ENCODE measurements around the gene POU2F1.

Gene POU2F1

GRCh38 chr1:167196166-167196565, 24.5 kb upstream of the POU2F1 start:
- no peak for DNase-seq (ENCODE audit: extremely low read depth, low read depth)
- TF ChIP-seq, protein P1, sequence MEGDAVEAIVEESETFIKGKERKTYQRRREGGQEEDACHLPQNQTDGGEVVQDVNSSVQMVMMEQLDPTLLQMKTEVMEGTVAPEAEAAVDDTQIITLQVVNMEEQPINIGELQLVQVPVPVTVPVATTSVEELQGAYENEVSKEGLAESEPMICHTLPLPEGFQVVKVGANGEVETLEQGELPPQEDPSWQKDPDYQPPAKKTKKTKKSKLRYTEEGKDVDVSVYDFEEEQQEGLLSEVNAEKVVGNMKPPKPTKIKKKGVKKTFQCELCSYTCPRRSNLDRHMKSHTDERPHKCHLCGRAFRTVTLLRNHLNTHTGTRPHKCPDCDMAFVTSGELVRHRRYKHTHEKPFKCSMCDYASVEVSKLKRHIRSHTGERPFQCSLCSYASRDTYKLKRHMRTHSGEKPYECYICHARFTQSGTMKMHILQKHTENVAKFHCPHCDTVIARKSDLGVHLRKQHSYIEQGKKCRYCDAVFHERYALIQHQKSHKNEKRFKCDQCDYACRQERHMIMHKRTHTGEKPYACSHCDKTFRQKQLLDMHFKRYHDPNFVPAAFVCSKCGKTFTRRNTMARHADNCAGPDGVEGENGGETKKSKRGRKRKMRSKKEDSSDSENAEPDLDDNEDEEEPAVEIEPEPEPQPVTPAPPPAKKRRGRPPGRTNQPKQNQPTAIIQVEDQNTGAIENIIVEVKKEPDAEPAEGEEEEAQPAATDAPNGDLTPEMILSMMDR (IDR thresholded peaks at IDR 0.05; ENCODE audit: low read depth, low read length) = no peak

- TF ChIP-seq, protein P1 (IDR thresholded peaks at IDR 0.05; ENCODE audit: low read depth, low read length) = no peak
- DNase-seq (ENCODE audit: extremely low read depth, low read depth) = no peak
Observed at GRCh38 chr1:167197236-167197635, 23.4 kb upstream of the POU2F1 start.

- TF ChIP-seq, protein P1 (IDR thresholded peaks at IDR 0.05; ENCODE audit: low read depth, low read length) = no peak
- DNase-seq (ENCODE audit: extremely low read depth, low read depth) = no peak
Observed at GRCh38 chr1:167197692-167198091, 23.0 kb upstream of the POU2F1 start.

DNA sequence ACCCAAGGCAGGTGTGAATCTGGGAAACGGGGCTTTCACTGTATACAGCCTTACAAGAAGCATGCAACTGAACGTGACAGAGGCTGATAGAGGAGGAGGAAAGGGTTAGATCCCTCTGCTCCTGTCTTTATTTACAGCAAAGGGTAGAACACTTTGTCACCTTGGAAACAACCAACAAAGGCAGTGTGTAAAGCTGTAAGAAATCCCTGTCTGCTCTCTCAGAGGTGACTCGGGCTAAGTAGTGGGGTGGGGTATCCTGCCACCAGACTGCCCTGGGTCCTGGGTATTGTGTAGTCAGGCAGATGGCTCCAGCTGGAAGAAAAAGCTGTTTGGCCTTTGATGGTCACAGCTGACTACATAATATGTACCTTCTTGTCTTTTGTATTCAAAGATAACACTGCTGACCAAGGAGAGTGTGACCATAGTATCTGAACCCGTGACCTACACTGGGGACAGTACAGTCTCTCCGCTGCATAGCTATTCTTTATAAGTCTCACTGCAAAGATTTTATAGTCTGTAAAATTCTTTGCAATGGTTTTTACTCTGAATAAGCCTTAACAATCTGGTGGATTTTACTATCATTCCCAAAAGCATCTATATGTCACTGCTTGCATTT, 22.1 kb upstream of the POU2F1 start:
- no peak for DNase-seq (ENCODE audit: extremely low read depth, low read depth)
- TF ChIP-seq, protein P1 (IDR thresholded peaks at IDR 0.05; ENCODE audit: low read depth, low read length) = no peak

- DNase-seq (ENCODE audit: extremely low read depth, low read depth) = no peak
- TF ChIP-seq, protein P1 (IDR thresholded peaks at IDR 0.05; ENCODE audit: low read depth, low read length) = no peak
Observed at GRCh38 chr1:167199656-167200055, 21.0 kb upstream of the POU2F1 start.

DNA sequence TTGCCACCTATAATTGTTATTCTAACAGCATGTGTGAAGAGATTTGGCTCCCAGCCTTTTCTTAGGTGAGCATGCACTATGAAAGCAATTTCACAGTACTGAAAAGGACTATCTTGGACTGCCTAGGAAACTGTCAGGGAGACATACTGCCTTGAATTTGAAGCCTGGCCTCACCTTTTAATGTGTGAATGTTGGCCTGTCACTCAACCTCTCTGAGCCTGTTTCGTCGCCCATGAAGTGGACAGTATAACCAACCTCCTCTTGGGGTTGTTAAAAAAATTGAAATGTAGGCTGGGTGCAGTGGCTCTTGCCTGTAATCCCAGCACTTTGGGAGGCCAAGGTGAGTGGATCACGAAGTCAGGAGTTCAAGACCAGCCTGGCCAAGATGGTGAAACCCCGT, 20.4 kb upstream of the POU2F1 start:
- DNase-seq (ENCODE audit: extremely low read depth, low read depth) = no peak
- TF ChIP-seq, protein P1 (IDR thresholded peaks at IDR 0.05; ENCODE audit: low read depth, low read length) = no peak

DNA sequence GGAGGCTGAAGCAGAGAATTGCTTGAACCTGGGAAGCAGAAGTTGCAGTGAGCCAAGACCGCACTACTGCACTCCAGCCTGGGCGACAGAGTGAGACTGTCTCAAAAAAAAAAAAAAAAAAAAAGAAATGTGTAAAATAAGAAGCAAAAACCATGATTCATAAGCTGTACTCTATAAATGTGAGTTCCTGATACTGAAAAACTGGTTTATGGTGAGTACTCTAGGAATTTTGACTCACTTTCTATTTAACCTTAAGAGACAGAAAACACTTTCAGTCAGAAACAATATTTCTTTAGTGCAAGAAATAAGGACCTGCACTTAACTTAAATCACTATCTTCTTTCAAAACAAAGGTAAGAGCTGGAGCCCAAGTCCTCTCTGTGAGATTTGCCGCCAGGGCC, 19.9 kb upstream of the POU2F1 start:
- DNase-seq (ENCODE audit: extremely low read depth, low read depth) = no peak
- TF ChIP-seq, protein P1 (IDR thresholded peaks at IDR 0.05; ENCODE audit: low read depth, low read length) = no peak
